Caco-2 (cell line): ENCODE results near the gene MPPED1. TPM values are rescaled to one million over a fixed set of nuclear protein-coding genes. Genes with fewer than 3 reads are reported as not detected.

Source experiments
- BruUV-seq: library from RNA; stranded (reverse); fragments of 400-500 nt; replicated peaks from 2 replicates; lab custom pipeline; 2021; lab: Mats Ljungman, UMichigan
- CTCF ChIA-PET: fragments of 300-600 bp; sonication (Branson Sonifier 250); formaldehyde crosslinking; loops from one replicate; lab custom pipeline; 2022; ENCODE audit warnings: antibody characterized with exemption; lab: Charles Lee
- POLR2A ChIA-PET: fragments of 300-600 bp; sonication (Branson Sonifier 250); formaldehyde crosslinking; loops from one replicate; lab custom pipeline; 2022; ENCODE audit warnings: antibody characterized with exemption; lab: Charles Lee
- DNase-seq, 2 experiments: peaks; one replicate each; pipeline versions ENCODE4 v3.0.0 to v3.0.0-alpha.2; 2020 to 2022
- H3K27me3 ChIP-seq: replicated peaks from 2 replicates; pipeline ENCODE4 v1.6.0; 2011; ENCODE audit warnings: low read length; ENCODE audit not compliant: control insufficient read depth, insufficient read depth
- H3K36me3 ChIP-seq: 2 replicates; pipeline ENCODE4 v1.5.1; 2011; ENCODE audit warnings: low read length; ENCODE audit not compliant: control insufficient read depth, insufficient read depth
- H3K4me1 ChIP-seq: fragments of 250-450 bp; sonication (Bioruptor Pico); 2 replicates; pipeline ENCODE4 v1.5.1; 2020; ENCODE audit warnings: mild to moderate bottlenecking
- H3K4me3 ChIP-seq: 2 replicates; pipeline ENCODE4 v1.5.1; 2011; ENCODE audit warnings: low read depth, mild to moderate bottlenecking, control low read depth, low read length
- H3K9me3 ChIP-seq: fragments of 250-450 bp; sonication (Bioruptor Pico); 2 replicates; pipeline ENCODE4 v1.5.1; 2020; ENCODE audit warnings: mild to moderate bottlenecking, moderate library complexity
- H3K27ac Mint-ChIP-seq: one replicate; pipeline ENCODE4 v1.8.0; 2022; ENCODE audit warnings: mixed read lengths; ENCODE audit not compliant: unreplicated experiment
- H3K27me3 Mint-ChIP-seq: one replicate; pipeline ENCODE4 v1.8.0; 2022; ENCODE audit warnings: mixed read lengths; ENCODE audit not compliant: insufficient read depth, unreplicated experiment
- H3K36me3 Mint-ChIP-seq: one replicate; pipeline ENCODE4 v1.8.0; 2022; ENCODE audit warnings: mild to moderate bottlenecking, mixed read lengths; ENCODE audit not compliant: insufficient read depth, unreplicated experiment
- H3K4me1 Mint-ChIP-seq: one replicate; pipeline ENCODE4 v1.8.0; 2022; ENCODE audit warnings: low read depth, mixed read lengths; ENCODE audit not compliant: unreplicated experiment
- H3K4me3 Mint-ChIP-seq: one replicate; pipeline ENCODE4 v1.8.0; 2022; ENCODE audit warnings: mild to moderate bottlenecking, moderate library complexity, mixed read lengths; ENCODE audit not compliant: unreplicated experiment
- H3K9me3 Mint-ChIP-seq: one replicate; pipeline ENCODE4 v1.8.0; 2022; ENCODE audit warnings: mixed read lengths; ENCODE audit not compliant: unreplicated experiment
- CTCF ChIP-seq, 2 experiments: fragments of 200-600 bp in 1 of 2; IDR thresholded peaks; 1 replicate in 1 of 2; 2 replicates in 1 of 2; pipeline versions ENCODE4 v1.5.1 to v1.8.0; 2011 to 2022; ENCODE audit warnings: antibody characterized with exemption in 1 of 2, control low read depth in 1 of 2, inconsistent platforms in 1 of 2, low read depth in 1 of 2, low read length in 1 of 2, mild to moderate bottlenecking in 1 of 2, moderate library complexity in 1 of 2; ENCODE audit not compliant: insufficient read depth in 1 of 2, severe bottlenecking in 1 of 2, unreplicated experiment in 1 of 2
- intact Hi-C: fragments of 100-400 bp; cut with micrococcal nuclease; formaldehyde crosslinking; loops from one replicate; pipeline ENCODE4 v1.10.0; 2022; ENCODE audit not compliant: unreplicated experiment
- total RNA-seq: library from RNA; stranded (reverse); gene quantifications from 2 replicates; pipeline ENCODE4 v1.2.3, GENCODE V29; 2022

MPPED1 gene
- total RNA-seq, 1 experiment from 2014 or later = not detected

- Mint-ChIP-seq H3K36me3 (no peaks in the 10 kb centered on the region), H3K4me1 (no peaks in the 10 kb centered on the region), H3K27me3 (peaks cover 44% of the 10 kb centered on the region), H3K4me3 (no peak overlapping the region), H3K27ac (no peak overlapping the region), H3K9me3 (no peaks in the 10 kb centered on the region)
- no TSS peak for BruUV-seq
- DNase-seq = no peak
- Histone ChIP-seq H3K27me3 (peaks cover 4% of the 10 kb centered on the region; the same call in 1 of the 2 replicates), H3K9me3 (no peaks in the 10 kb centered on the region), H3K36me3 (no peaks in the 10 kb centered on the region), H3K4me1 (no peaks in the 10 kb centered on the region), H3K4me3 (no peak overlapping the region)
- ChIA-PET POLR2A (no interaction called here), CTCF (interaction anchor here (0.6 kb wide), 1 partner anchor 59 kb away, joined by 3 read pairs; no protein-coding TSS in a partner anchor)
- intact Hi-C loops = no loop called here
- TF ChIP-seq CTCF (IDR thresholded peaks at IDR 0.05; ENCODE audit: insufficient read depth in 1 of 2, low read depth in 1 of 2, low read length in 1 of 2, severe bottlenecking in 1 of 2, unreplicated experiment in 1 of 2) = no peak
Measured at GRCh38 chr22:43419371-43420080, 7.7 kb downstream of the MPPED1 start.

GRCh38 chr22:43421046-43421665 lies 9.3 kb downstream of the MPPED1 start:
- H3K27ac Mint-ChIP-seq = no peak overlapping the region
- ChIA-PET CTCF (no interaction called here), POLR2A (no interaction called here)
- H3K4me1 Mint-ChIP-seq = no peaks in the 10 kb centered on the region
- Histone ChIP-seq H3K9me3 (no peaks in the 10 kb centered on the region), H3K4me1 (no peaks in the 10 kb centered on the region), H3K4me3 (no peak overlapping the region), H3K27me3 (no peaks in the 10 kb centered on the region; the same call in 1 of the 2 replicates), H3K36me3 (no peaks in the 10 kb centered on the region)
- TF ChIP-seq CTCF (IDR thresholded peaks at IDR 0.05; ENCODE audit: insufficient read depth in 1 of 2, low read depth in 1 of 2, low read length in 1 of 2, severe bottlenecking in 1 of 2, unreplicated experiment in 1 of 2) = no peak
- no peaks in the 10 kb centered on the region for H3K36me3 Mint-ChIP-seq
- intact Hi-C loops = no loop called here
- no peak overlapping the region for H3K4me3 Mint-ChIP-seq
- H3K9me3 Mint-ChIP-seq = no peaks in the 10 kb centered on the region
- H3K27me3 Mint-ChIP-seq = peaks cover 36% of the 10 kb centered on the region
- no peak for DNase-seq
- BruUV-seq = no TSS peak

GRCh38 chr22:43421914-43422615 lies 10.3 kb downstream of the MPPED1 start:
- H3K36me3 ChIP-seq = no peaks in the 10 kb centered on the region
- Mint-ChIP-seq H3K27ac (no peak overlapping the region), H3K9me3 (no peaks in the 10 kb centered on the region), H3K27me3 (peaks cover 30% of the 10 kb centered on the region), H3K36me3 (no peaks in the 10 kb centered on the region), H3K4me1 (no peaks in the 10 kb centered on the region), H3K4me3 (no peak overlapping the region)
- H3K27me3 ChIP-seq = no peaks in the 10 kb centered on the region
- H3K4me1 ChIP-seq = no peaks in the 10 kb centered on the region
- TF ChIP-seq CTCF (IDR thresholded peaks at IDR 0.05; ENCODE audit: insufficient read depth in 1 of 2, low read depth in 1 of 2, low read length in 1 of 2, severe bottlenecking in 1 of 2, unreplicated experiment in 1 of 2) = no peak
- intact Hi-C loops = no loop called here
- no peak overlapping the region for H3K4me3 ChIP-seq
- BruUV-seq = no TSS peak
- ChIA-PET POLR2A (interaction anchor here (0.6 kb wide), 1 partner anchor 76 kb away, joined by 3 read pairs; no protein-coding TSS in a partner anchor), CTCF (no interaction called here)
- no peak for DNase-seq
- no peaks in the 10 kb centered on the region for H3K9me3 ChIP-seq
